GM18867 (cell line): ENCODE data around the gene BRINP2.

Source experiments
- ATAC-seq: cut with Tn5 transposase; IDR thresholded peaks from one replicate; pipeline ENCODE4 v1.9.1; 2021; ENCODE audit warnings: mild to moderate bottlenecking, moderate library complexity; ENCODE audit not compliant: unreplicated experiment

BRINP2 gene

DNA sequence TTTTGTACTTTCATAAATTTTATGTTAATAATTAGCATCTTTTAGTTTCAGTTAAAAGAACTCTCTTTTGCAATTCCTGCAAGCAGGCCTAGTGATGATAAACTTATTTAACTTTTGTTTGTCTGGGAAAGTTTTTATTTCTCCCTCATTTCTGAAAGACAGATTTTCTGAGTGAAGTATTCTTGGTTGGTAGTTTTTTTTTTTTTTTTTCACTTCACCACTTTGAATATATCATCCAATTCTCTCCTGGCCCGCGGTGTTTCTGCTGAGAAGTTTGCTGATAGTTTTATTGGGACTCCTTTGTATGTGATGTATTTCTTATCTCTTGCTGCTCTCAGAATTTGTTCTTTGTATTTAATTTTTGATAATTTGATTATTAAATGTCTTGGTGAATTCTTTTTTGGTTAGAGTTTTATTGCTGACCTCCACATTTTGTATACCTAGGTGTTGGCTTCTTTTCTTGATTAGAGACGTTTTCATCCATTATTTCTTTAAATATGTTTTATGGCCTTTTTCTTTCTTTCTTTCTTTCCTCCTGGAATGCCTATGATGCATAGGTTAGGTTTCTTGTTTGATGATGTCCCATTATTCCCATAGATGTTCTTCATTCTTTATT lies 45.9 kb downstream of the BRINP2 start:
- ATAC-seq = no peak

DNA sequence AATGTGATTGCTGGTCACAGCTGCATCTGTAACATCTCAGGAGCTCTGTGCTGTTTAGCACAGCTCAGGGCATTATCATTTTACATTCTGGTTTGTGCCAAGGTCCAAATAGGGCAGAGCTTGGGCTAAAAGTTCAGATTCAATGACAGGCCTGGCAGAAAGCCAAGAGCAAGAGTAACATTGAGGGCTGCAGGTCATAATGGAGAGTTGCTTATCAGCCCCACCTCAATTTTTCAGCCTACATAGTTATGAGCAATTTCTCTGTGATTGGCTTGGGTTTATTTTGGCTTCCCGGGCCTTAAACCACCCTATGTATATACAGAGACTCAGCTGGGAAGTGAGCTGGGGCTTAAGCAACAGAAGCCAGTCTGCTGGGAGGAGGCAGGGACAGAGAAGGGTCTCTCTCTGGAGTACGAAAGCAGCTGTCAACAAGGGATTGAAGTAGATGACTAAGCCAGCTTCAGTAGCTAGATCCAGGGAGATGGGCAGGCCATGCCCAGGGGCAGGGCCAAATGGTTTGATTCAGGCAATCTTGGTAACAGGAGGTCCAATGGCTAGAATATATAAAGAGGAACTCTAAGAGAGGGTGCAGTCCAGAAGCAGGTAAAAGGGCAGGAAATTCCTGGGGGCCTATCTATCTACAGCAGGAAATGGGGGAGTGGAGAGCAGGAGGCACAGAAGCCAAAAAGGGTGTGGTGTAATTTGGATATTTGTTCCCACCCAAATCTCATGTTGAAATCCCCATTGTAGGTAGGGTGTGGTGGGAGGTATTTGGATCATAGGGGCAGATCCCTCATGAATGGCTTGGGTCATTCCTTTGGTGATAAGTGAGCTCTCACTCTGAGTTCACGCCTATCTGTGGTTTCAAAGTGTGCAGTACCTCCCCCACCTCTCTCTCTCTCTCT lies 49.0 kb downstream of the BRINP2 start:
- no peak for ATAC-seq

DNA sequence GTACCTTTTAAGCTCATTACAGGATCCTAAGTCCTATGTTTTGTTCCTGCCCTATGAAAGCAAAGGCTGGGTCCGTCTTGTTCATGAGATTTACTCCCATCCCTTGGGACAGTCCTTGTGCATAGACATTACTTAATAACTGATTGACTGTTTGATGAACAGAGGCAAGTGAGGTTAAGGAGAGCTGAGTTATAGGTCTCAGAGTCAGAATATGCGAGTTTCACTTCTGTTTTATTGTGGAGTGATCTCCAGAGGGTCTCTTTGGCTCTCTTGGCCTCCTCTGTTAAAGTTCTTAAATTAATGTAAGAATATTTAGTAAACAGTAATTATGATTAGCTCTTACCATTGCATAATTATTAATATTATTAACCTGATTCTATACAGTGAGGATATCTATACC lies 52.6 kb downstream of the BRINP2 start:
- ATAC-seq = no peak

DNA sequence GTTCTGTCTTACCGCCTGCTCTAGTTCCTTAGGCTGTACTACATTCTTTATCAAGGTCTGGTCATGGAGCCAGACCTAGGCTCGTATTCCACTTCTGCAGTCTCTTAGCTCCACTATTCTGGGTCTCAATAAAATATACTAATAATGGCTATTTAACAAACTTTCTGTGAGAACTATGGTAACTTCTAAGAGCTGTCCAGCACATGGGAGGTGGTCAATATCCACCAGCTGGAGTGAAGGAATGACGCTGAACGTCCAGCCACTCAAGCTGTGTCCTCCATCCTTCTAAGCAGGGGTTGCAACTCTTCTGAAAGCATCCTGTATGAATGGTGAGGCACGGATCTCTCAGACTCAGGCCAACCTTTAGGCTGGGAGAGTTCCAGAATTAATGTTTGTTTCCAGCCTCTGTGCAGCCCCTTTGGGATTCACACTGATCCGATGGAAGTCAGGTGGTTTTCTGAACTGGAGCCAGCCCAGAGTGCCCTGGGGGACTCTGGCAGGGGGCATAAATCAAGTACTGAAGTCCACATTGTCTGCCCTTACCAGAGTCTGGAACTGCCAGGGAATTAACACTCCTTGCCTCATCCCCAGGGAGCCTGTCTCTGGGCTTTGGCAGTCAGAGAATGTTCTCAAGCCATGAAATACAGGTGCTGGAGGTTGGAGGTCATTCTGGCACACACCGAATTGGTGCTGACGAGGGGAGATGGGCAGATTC lies 57.4 kb downstream of the BRINP2 start:
- no peak for ATAC-seq

DNA sequence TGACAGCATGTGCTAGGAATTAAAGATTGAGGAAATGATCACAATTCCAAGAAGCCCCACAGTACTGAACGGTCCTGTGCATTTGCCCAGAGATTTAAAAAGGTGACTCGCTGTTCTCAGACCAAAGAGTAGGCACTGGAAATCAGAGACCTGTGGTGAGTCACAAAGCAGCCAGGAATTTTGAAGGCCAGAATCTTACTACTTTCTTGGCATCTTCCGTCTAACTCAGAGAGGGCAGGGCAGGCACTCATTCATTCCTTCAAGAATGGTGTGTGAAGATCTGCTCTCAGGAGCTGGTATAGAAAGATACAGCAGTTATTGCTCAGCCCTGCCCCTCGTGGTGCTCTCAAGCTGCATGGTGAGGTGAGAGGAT lies 57.9 kb downstream of the BRINP2 start:
- ATAC-seq = no peak

DNA sequence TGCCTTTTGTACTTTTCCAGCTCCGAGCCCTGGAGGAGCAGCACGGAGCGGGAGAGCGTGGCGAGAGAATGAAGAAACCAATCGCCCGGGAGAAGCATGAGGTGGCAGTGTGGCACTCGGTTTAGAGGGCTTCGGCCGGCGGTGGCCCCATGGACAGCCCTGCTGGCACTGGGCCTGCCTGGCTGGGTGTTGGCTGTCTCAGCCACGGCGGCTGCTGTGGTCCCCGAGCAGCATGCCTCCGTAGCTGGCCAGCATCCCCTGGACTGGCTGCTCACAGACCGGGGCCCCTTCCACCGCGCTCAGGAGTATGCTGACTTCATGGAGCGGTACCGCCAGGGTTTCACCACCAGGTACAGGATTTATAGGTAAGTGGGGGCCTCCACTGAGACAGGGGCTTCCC lies 59.0 kb downstream of the BRINP2 start:
- ATAC-seq = no peak

DNA sequence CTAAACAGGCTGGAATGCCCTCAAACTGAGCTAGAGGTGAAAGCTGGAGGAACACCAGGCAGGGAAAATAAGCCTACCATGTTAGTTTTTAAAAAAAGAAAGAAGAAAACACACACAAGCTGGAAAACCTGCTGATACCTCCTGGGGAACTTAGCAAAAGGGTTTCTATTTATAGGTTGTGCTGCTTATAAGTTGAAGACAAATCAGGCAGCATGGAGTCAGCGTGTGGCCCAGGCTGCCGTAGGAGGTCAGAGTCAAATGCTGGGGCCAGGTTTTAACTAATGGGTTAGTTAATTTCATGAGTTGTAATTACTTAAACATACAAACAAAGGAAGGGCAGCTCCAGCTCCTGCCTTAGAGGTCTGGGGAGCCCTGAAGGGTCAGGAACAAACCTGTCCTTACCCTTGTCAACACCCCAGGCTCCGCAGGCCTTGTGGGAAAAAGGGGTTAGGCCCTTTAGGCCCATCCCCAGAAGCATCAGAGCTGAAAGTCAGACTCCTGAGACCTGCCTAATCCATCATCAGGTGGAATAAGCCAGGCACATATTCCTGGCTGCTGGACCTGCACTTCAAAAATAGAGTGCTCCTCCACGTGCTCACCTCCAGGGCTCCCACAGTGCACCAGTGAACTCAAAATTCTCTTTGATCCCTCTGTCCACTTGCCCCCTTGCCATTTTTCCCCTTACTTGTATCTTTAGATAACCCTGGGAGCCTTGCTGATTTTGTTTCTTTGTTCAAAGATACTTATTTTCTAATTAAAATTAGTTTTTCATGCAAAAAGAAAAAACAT lies 59.7 kb downstream of the BRINP2 start:
- no peak for ATAC-seq

DNA sequence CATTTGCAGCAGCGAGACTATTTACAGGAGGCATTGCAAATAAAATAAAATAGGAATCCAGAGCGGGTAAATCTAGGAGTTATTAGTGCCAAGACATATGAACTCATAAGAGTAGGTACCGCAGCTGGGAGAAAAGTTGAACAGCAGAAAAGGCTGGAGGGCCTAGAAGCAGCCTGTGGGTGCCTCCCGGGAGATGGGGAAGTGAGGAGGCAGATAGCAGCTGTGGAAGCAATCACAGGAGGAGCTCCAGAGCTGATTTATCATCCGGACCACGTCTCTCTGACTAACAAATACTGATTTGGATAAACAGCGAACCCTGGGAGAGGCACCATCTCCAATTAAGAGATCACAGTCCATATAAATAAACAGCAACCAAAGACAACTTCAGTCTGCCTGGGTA lies 64.6 kb downstream of the BRINP2 start:
- no peak for ATAC-seq

DNA sequence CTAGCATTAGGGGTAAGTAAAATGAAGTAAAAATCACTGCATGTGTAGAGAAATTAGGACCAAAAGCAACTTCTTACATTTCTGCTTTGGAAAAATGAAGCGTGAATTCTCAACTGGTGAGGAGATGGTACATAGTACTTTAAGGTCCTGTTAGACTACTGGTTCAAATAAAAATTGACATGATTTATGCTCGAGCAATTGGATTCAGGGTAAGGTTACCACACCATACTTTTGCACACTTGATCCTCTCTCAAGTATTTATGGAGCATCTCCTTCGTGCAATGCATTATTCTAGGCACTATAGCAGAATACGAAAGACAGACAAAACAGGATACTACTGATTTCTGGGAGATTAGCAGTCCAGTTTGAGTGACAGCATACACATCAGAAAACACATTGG lies 66.2 kb downstream of the BRINP2 start:
- ATAC-seq = no peak

DNA sequence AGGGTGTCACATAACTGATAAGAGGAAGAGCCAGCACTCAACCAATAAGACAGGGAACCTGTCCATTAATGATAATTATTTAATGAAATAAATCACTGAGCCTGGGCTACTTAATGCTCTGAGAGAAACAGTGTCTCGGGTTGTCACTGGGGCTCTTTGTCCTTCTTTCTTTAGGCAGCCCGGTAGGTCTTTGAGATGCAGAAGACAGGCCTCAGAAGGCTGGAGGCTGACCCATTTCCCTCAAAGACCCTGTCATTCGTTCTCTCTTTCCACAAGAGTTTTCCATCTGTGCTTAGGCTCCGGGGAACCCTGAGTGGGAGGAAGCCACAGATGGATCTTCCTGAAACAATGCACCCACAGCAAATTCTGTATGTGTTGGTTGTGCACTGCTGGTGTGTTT lies 68.2 kb downstream of the BRINP2 start:
- ATAC-seq = no peak

DNA sequence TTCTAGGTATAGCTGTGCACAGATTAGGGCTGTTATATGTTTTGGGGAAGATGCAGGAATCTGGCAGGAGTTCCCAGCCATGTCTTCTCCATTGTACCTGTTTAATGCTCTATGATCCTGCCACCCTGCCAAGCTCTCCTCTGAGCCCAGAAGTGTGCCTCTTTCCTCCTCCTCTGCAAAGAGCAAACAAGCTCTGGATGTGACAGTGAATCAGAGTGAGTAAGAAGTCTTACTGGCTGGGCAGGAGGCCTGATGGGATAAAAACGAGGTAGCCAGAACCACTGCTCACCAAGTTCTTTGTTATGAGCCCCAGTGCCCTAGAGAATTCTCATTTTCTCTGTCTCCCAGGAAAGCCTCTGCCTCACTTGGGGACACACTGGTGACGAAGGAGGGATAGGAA lies 69.0 kb downstream of the BRINP2 start:
- ATAC-seq = no peak

DNA sequence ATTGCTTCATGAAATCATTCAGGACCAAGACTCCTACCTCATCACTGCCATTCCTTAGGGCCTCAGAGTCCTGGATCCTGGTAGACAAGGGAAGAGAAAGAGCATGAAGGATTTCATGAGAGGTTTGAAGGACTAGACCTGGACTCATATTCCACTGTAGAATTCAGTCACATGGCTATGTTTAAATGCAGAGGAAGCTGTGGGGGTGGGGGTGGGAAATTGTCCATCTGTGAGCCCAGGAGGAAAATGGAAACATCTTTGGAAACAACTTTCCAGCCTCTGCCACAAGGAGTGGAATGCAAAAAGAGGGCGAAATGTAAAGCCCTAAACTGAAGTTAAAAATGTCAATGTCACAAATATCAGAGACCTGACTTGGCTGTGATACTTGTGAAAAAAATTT lies 73.0 kb downstream of the BRINP2 start:
- ATAC-seq = no peak

DNA sequence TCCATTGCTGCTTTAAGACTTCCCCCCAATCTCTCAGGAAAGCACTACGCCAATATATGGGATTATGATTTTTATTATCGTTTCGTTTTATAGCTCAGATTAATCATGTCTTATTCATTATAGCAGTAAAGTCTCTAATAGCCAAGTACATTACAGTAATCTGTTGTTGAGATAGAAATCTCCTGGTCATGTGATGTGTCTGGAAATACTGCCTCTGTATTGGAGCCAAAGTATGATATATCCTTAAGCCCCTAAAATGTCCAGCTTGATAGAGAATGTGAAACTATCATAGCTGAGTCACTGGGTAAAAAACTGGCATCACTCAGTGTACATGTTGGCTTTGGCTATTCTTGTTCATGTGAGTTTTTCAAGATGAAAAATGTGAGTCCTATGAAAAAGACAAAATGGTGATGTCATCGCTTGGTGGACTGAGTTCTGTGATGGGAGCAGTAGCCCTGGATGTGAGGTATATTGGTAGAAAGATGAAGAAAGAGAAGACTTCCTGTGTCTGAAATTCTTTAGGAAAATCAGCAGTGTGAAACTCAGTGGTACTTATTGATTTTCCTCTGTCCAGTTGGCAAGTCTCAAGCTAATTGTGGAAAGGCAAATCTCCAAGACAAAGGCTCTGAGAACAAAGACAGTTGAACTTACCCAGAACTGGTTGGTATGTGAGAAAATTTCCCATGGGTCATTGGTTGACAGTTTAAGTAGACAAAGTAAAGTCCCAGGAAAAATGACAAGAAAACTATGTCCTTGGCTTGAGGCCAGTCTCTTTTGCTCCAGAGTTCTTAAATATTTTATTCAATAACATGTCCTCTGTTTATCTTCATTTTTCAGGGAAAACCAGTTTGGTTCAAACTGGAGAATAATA lies 76.2 kb downstream of the BRINP2 start:
- no peak for ATAC-seq

DNA sequence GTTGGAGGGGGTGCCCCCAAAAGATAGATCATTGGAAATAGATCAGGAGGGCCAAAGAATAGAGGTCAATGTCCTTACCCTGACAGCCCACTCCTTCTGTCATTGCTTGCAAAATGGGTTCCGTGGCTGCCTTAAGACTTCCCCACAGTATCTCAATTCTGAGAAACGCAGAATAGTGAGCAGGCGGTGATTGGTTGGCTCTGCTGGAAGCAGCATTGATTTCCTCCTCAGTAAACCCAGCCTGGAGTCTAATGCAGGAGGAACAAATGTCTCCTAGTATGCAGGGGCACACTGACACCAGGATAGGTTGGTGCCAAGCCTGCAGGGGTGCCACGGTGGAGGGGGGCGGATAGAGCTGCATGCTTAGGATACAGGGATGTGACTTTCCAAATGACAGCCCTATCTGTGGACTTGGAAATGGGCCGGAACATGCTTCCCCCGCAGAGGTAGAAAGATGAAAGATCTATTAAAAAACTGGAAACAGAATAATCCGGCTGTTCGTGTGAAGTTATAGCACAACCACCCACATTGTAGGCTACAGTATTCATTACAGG lies 76.9 kb downstream of the BRINP2 start:
- no peak for ATAC-seq

DNA sequence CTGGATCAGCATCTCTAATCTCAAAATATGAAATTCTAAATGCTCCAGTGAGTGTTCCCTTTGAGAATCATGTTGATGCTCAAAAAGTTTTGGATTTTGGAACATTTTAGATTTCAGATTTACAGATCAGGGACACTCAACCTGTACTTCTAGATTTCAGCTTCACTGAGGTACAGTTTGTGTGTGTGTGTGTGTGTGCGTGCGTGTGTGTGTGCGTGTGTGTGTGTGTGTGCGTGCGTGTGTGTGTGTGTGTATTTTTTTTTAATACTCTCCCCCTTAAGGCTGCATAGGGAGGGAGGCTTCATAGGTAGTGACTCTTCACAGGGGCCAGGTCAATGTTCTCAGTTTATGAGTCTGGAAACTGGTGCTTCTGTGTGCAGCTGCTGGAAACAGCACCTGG lies 77.5 kb downstream of the BRINP2 start:
- no peak for ATAC-seq

DNA sequence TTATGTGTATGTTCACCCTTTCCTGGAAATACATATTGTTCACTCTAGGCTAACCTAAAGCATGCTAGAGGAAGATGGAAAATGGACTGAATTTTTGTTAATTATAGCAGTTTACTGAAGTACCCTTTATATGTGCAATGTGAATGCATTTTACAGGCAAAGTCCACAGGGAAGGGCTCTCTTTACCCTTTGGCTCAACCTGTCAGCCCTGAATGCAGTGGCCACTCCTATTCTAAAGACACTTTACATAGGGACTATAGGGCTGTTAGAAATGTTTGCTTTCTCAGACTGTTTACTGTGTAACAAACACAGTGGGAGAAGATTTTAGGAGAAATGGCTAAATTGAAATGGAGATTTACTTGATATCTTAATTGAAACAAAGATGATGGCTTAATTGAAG lies 78.5 kb downstream of the BRINP2 start:
- no peak for ATAC-seq

DNA sequence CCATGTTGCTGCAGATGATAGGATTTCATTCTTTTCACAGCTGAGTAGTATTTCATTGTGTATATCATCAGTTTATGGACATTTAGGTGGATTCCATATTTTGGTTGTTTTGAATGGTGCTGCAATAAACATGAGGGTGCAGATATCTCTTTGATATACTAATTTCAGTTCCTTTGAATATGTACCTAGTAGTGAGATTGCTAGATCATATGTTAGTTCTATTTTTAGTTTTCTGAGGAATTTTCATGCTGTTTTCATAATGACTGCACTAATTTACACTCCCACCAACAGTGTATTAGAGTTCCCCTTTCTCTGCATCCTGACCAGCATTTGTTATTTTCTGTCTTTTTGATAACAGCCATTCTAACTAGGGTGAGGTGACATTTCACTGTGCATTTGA lies 82.1 kb downstream of the BRINP2 start:
- ATAC-seq = no peak

DNA sequence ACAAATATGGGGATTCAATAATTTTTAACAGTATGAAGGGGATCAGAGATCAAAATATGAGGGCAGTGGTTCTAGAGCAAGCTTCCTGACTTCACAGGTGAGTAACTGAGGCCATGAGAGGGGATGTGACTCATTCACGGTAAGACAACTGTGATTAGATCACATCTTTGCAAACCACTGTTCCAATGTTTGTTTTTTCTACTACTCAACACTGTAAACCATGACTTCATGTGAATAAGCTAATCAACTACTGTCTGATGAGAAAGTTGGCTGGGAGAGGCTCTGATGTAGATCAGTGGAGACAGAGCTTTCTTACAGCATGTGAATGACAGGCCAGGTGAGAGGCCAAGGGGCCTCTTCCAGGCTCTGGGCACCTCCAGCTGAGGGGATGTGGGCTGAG lies 84.7 kb downstream of the BRINP2 start:
- no peak for ATAC-seq

DNA sequence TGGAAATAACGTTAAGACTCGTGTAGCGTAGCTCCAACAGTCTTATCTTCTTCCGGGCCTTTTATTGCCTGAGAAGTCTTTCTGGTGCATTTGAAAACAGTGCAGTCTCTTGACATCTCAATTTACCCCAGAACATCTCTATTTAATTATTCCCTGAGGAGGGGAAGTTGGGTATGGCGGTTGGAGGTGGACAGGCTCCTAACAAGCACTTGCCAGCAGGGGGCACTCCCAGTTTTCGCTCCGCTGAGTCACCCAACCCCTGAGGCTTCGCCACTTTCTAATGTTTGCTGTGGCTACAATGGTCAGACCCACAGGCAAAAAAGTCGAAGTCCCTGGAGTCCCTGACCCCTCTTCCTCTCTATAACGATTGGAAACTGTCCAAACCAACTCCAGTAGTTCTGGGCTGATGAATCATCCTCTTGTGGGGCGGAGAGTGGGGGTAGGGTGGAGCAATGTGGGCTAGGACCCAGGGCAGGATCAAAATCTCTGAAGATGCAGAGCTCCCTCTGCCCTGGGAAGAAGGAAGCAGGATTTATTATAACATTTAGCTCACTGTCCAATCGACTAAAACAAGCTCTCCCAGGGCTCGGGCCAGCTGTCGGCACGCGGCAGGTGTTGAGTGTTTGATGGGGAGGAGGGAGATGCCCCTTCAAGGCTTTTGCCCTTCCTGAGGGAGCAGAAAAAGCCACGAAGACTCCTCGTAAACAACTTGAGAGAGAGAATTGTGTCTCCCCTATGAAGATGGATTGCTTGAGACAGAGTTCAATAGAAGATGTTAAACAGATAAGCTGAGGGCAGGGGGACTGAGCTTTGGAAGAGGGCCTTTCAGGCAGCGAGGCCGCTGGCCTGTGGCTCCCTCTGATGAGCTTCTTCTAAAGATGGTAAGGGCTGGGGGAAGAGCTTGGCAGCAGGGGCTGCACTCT lies 85.7 kb downstream of the BRINP2 start:
- ATAC-seq = peak; percentile 69
